HG03095 (cell line): ENCODE data around the gene MS4A4A.
"Not testable (repeated sequence)": the region's sequence is repeated elsewhere in the genome, so short reads cannot be mapped to it uniquely, and the experiment has no call there.

Source experiments
- ATAC-seq: cut with Tn5 transposase; IDR thresholded peaks from one replicate; pipeline ENCODE4 v1.9.1; 2021; ENCODE audit warnings: moderate library complexity; ENCODE audit not compliant: unreplicated experiment

The MS4A4A gene

GRCh38 chr11:60280412-60280811, at the start of gene MS4A4A:
Gene MS4A4A, plus strand, starts transcription at chr11:60280666. Its CDS starts 10 bp downstream, at chr11:60280676.
- ATAC-seq, result no peak

- no peak for ATAC-seq
These were observed 49.8 kb upstream of the MS4A4A start for GRCh38 chr11:60230681-60231080.

GRCh38 chr11:60235321-60235720, 45.1 kb upstream of the MS4A4A start:
- ATAC-seq, result no peak

- no peak for ATAC-seq
These were observed 39.8 kb upstream of the MS4A4A start for GRCh38 chr11:60240662-60241061.

GRCh38 chr11:60241786-60242185, 38.7 kb upstream of the MS4A4A start:
- ATAC-seq, result no peak

- ATAC-seq, result no peak
These were observed 37.7 kb upstream of the MS4A4A start, which contains the start of gene MS4A4E for GRCh38 chr11:60242740-60243239. Gene MS4A4E, minus strand, starts transcription at chr11:60243137. Its CDS starts 13,082 bp downstream, at chr11:60230055.

GRCh38 chr11:60251485-60252212, 28.8 kb upstream of the MS4A4A start:
- no peak for ATAC-seq

- no peak for ATAC-seq
These were observed 28.0 kb upstream of the MS4A4A start for GRCh38 chr11:60252213-60253108.

- no peak for ATAC-seq
These were observed 22.3 kb upstream of the MS4A4A start for GRCh38 chr11:60257956-60258722.

GRCh38 chr11:60261014-60261413, 19.5 kb upstream of the MS4A4A start:
- ATAC-seq, result no peak

- ATAC-seq, result no peak
These were observed 17.1 kb upstream of the MS4A4A start for GRCh38 chr11:60263402-60263801.

GRCh38 chr11:60264644-60265043, 15.8 kb upstream of the MS4A4A start:
- ATAC-seq, result no peak

- ATAC-seq, result no peak
These were observed 14.9 kb upstream of the MS4A4A start for GRCh38 chr11:60265373-60266214.

- no peak for ATAC-seq
These were observed 6.0 kb upstream of the MS4A4A start for GRCh38 chr11:60274416-60274815.

GRCh38 chr11:60281485-60281884, 1.0 kb downstream of the MS4A4A start:
- ATAC-seq, result no peak

- ATAC-seq, result no peak
These were observed 1.8 kb downstream of the MS4A4A start for GRCh38 chr11:60282286-60282685.

- ATAC-seq, result not testable (repeated sequence)
These were observed 5.1 kb downstream of the MS4A4A start for GRCh38 chr11:60285411-60286126.

- no peak for ATAC-seq
These were observed 8.1 kb downstream of the MS4A4A start for GRCh38 chr11:60288531-60288930.

GRCh38 chr11:60292145-60292544, 11.7 kb downstream of the MS4A4A start:
- ATAC-seq, result no peak
